Bronchial epithelial cell (primary cell): ENCODE measurements around the gene PHACTR1. TPM values are rescaled to one million over a fixed set of nuclear protein-coding genes. Genes with fewer than 3 reads are reported as not detected.

Experiments used
- DNase-seq: peaks from one replicate; pipeline ENCODE4 v3.0.0-alpha.2; 2010; ENCODE audit warnings: low read depth
- FAIRE-seq: peaks from 2 replicates; lab custom pipeline; 2011; peaks lifted over from hg19 to GRCh38; lab: Jason Lieb, UNC
- H3K27me3 ChIP-seq: 2 replicates; pipeline ENCODE4 v1.5.1; 2011; ENCODE audit warnings: low read length; ENCODE audit not compliant: control insufficient read depth, insufficient read depth
- H3K36me3 ChIP-seq: 2 replicates; pipeline ENCODE4 v1.5.1; 2011; ENCODE audit warnings: low read length; ENCODE audit not compliant: control insufficient read depth, insufficient read depth
- H3K4me3 ChIP-seq: 2 replicates; pipeline ENCODE4 v1.5.1; 2011; ENCODE audit warnings: mild to moderate bottlenecking, low read depth, low read length, control low read depth
- total RNA-seq: library from RNA; depleted of rRNA; stranded (reverse); fragments of >200 nt; gene quantifications from 2 replicates; pipeline ENCODE4 v1.2.1, GENCODE V29; 2014
- TF ChIP-seq, protein P1 (sequence below): IDR thresholded peaks from 2 replicates; pipeline ENCODE4 v1.5.1; 2011; ENCODE audit warnings: mild to moderate bottlenecking, moderate library complexity, low read length, control low read depth, inconsistent platforms; ENCODE audit not compliant: insufficient read depth, severe bottlenecking

PHACTR1 gene
- total RNA-seq, 1 donor from 2014 or later, result under 0.01 TPM

DNA sequence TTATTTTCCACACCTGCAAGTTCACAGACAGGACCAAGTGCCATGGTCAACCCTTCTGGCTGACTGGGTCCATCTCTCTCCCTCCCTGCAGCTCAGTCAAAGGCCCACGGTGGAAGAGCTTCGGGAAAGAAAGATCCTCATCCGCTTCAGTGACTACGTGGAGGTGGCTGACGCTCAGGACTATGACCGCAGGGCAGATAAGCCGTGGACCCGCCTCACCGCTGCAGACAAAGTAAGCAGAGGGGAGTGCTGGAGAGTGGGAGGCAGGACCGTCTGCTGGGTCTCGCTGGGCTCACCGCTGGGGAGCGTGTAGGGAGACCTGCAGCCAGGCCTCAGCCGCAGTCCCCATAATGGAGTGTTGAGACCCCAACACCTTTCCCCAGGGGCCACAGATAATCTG lies 566.8 kb downstream of the PHACTR1 start:
- TF ChIP-seq, protein P1, sequence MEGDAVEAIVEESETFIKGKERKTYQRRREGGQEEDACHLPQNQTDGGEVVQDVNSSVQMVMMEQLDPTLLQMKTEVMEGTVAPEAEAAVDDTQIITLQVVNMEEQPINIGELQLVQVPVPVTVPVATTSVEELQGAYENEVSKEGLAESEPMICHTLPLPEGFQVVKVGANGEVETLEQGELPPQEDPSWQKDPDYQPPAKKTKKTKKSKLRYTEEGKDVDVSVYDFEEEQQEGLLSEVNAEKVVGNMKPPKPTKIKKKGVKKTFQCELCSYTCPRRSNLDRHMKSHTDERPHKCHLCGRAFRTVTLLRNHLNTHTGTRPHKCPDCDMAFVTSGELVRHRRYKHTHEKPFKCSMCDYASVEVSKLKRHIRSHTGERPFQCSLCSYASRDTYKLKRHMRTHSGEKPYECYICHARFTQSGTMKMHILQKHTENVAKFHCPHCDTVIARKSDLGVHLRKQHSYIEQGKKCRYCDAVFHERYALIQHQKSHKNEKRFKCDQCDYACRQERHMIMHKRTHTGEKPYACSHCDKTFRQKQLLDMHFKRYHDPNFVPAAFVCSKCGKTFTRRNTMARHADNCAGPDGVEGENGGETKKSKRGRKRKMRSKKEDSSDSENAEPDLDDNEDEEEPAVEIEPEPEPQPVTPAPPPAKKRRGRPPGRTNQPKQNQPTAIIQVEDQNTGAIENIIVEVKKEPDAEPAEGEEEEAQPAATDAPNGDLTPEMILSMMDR, result no peak
- no peak for FAIRE-seq
- H3K4me3 ChIP-seq, result no peak overlapping the region
- H3K27me3 ChIP-seq, result no peaks in the 10 kb centered on the region
- H3K36me3 ChIP-seq, result no peaks in the 10 kb centered on the region
- no peak for DNase-seq

DNA sequence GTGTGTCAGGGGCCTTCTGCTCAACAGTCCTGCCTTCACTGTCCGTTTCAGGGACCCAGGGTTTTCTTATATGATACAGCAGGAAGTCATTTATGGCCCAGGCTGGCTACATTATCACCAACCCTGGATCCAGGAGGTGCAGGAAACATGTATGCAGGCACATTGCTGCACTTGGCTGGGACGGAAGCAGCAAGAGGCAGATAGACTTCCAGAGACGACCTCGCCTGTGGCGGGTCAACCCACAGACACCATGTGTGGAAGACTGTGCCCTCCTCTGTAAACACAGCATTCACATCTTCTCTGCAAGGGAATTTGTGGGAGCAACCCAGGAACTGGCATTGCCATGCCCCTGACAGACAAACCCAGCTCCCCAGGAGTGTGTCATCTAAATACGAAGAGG lies 568.1 kb downstream of the PHACTR1 start:
- DNase-seq, result no peak
- FAIRE-seq, result no peak
- Histone ChIP-seq H3K4me3 (no peak overlapping the region), H3K36me3 (no peaks in the 10 kb centered on the region), H3K27me3 (no peaks in the 10 kb centered on the region)
- TF ChIP-seq, protein P1, result no peak

DNA sequence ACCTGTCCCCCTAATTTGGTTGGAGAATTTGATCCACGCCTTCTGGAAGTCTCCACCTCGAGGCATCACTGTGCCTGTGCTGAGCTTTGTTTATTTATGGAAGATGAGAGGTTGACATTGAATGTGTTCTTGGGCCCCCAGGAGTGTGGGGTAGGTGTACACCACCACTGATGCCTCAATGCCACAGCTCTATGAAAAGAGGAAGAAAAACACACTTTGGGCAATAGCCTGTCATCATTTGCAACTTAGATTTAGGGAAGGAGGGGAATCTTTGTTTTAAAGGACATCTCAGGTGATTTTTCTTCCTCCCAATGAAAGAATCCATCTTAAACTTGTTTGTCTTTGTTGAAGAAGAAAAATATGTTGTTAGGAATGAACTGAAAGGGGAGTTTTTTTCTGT lies 569.1 kb downstream of the PHACTR1 start:
- H3K27me3 ChIP-seq, result no peaks in the 10 kb centered on the region
- TF ChIP-seq, protein P1, result no peak
- no peak overlapping the region for H3K4me3 ChIP-seq
- H3K36me3 ChIP-seq, result no peaks in the 10 kb centered on the region
- FAIRE-seq (no peak), DNase-seq (no peak)

DNA sequence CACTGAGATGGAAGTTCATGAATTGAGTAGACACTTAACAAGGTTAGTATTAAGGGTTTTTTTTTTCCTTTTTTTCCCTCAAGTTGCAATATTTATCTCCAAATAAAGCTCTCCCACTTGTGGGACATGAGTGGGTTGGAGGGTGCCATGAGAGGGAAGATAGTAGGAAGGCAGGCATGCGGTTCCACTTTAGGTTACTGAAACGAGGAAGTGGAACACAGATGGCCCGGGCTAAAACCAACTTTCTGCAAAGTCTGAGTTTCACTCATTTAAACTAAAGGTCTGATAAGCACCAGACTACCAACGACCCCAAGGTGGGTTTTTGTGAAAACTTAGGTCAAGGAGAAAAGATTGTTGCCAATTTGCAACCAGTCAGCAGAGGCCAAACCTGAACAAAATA lies 569.6 kb downstream of the PHACTR1 start:
- FAIRE-seq (no peak), DNase-seq (no peak)
- H3K27me3 ChIP-seq, result no peaks in the 10 kb centered on the region
- no peaks in the 10 kb centered on the region for H3K36me3 ChIP-seq
- no peak overlapping the region for H3K4me3 ChIP-seq
- TF ChIP-seq, protein P1, result no peak

DNA sequence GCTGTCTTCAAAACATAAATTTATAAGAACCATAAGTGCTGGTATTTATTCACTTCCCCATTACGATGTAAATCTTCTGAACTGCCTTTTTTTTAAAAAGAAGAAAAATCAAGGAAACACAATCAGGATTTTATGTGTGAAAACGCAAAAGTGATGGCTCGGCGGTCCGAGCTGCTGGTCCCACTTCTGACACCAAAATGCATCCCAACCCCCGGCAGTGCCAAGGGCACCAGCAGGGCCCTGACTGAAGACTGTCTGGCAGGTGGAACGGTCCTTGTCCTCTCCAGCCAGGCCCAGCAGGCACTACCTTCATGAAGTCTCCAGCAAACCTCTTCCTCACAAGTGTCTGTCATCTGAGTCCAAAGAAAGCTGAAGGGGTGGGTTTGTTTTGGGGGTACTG lies 570.5 kb downstream of the PHACTR1 start:
- Histone ChIP-seq H3K4me3 (no peak overlapping the region), H3K27me3 (no peaks in the 10 kb centered on the region), H3K36me3 (no peaks in the 10 kb centered on the region)
- DNase-seq (no peak), FAIRE-seq (no peak)
- TF ChIP-seq, protein P1, result no peak

DNA sequence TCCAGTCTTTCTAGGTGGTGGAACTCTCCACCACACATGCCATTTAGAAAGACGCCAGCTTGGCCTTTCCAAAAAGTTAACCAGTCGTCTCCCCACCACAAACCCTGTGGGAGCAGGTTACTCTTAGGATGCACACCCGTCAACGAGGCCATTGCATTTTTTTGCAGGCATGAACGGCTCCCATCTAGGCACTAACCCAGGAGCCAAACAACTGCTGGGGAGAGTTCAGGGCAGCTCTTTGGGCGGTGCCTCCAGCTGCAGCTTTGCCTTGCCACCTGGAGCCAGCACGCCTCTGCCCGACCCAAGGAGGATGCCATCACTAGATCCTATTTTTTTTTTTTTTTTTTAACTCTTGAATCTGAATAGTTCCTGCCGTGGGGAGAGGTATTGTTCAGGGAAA lies 571.9 kb downstream of the PHACTR1 start:
- DNase-seq (no peak), FAIRE-seq (no peak)
- peaks cover 2% of the 10 kb centered on the region for H3K36me3 ChIP-seq
- H3K4me3 ChIP-seq, result no peak overlapping the region
- TF ChIP-seq, protein P1, result no peak
- H3K27me3 ChIP-seq, result no peaks in the 10 kb centered on the region
